K562 (cell line): ENCODE results near the gene CCDC174. TPM values are rescaled to one million over a fixed set of nuclear protein-coding genes. Genes with fewer than 3 reads are reported as not detected.

Experiments used
- ZNF444 ChIP-seq: fragments of 250-450 bp; sonication (Bioruptor Pico); IDR thresholded peaks from 2 replicates; pipeline ENCODE4 v1.4.0; 2020; ENCODE audit warnings: mild to moderate bottlenecking, moderate library complexity
- polyA plus RNA-seq, 8 experiments: library from polyadenylated mRNA; depleted of rRNA in 4 of 8; stranded (reverse) in 5 of 8; unstranded in 3 of 8; fragments of >200 nt; fragmentation: Nextera tagmentation in 2 of 8; fragmentation: Illumina TruSeq in 1 of 8; extraction: Ambion mirVana in 2 of 8; extraction: Trizol in 1 of 8; gene quantifications; 2 replicates each; pipeline versions ENCODE4 v1.2.1 to v1.2.3, GENCODE V29; 2011 to 2014; ENCODE audit warnings: inconsistent platforms in 1 of 8, missing spikeins in 1 of 8
- total RNA-seq, 7 experiments: library from RNA; depleted of rRNA in 6 of 7; stranded (reverse); fragments of >200 nt in 6 of 7; fragmentation: Illumina TruSeq in 2 of 7; extraction: Trizol in 2 of 7; gene quantifications; 2 replicates each; pipeline versions ENCODE4 v1.2.1 to v1.2.3, GENCODE V29; 2011 to 2021; ENCODE audit warnings: low replicate concordance in 1 of 7
- TF ChIP-seq, protein P1 (sequence below): fragments of 450-650 bp; IDR thresholded peaks from 2 replicates; pipeline ENCODE4 v1.6.1; 2016; ENCODE audit warnings: borderline replicate concordance
- TF ChIP-seq, protein P2 (sequence below): fragments of 250-450 bp; sonication (Bioruptor Pico); IDR thresholded peaks from 2 replicates; pipeline ENCODE4 v1.4.0; 2020; ENCODE audit warnings: borderline replicate concordance
- TF ChIP-seq, protein P3 (sequence below): sonication (generic); formaldehyde crosslinking; IDR thresholded peaks from 2 replicates; pipeline ENCODE4 v1.8.1; 2023; ENCODE audit warnings: mild to moderate bottlenecking, missing genetic modification reagents

Gene CCDC174
- total and polyA plus RNA-seq, 9 of the 15 experiments (the other 6 are each of a cell fraction or from before 2014, with no cell fraction given) = 7.4 to 41.0 (median 28.5) TPM

DNA sequence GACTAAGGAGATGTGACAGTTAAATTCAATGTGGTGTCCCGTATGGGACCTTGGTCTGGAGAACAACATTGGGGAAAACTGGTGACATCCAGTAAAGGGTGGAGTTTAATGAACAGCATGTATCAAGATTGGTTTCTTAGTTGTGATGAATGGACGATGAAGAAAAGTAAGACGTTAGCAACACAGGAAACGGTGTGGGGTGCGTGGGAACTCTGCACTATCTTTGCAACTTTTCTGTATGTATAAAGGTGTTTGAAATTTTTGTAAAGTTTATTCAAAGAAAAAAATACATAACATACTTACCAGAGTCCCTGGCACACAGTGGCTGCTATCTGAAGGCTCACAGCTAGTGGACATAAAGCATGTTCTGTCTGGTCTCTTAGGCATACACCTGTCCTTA is 6.1 kb upstream of the CCDC174 start (continued):
- TF ChIP-seq, protein P1, sequence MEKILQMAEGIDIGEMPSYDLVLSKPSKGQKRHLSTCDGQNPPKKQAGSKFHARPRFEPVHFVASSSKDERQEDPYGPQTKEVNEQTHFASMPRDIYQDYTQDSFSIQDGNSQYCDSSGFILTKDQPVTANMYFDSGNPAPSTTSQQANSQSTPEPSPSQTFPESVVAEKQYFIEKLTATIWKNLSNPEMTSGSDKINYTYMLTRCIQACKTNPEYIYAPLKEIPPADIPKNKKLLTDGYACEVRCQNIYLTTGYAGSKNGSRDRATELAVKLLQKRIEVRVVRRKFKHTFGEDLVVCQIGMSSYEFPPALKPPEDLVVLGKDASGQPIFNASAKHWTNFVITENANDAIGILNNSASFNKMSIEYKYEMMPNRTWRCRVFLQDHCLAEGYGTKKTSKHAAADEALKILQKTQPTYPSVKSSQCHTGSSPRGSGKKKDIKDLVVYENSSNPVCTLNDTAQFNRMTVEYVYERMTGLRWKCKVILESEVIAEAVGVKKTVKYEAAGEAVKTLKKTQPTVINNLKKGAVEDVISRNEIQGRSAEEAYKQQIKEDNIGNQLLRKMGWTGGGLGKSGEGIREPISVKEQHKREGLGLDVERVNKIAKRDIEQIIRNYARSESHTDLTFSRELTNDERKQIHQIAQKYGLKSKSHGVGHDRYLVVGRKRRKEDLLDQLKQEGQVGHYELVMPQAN = no peak
- TF ChIP-seq, protein P2, sequence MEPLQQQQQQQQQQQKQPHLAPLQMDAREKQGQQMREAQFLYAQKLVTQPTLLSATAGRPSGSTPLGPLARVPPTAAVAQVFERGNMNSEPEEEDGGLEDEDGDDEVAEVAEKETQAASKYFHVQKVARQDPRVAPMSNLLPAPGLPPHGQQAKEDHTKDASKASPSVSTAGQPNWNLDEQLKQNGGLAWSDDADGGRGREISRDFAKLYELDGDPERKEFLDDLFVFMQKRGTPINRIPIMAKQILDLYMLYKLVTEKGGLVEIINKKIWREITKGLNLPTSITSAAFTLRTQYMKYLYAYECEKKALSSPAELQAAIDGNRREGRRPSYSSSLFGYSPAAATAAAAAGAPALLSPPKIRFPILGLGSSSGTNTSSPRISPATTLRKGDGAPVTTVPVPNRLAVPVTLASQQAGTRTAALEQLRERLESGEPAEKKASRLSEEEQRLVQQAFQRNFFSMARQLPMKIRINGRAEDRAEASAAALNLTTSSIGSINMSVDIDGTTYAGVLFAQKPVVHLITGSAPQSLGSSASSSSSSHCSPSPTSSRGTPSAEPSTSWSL (CRISPR knock-in tag) = no peak
- no peak for TF ChIP-seq ZNF444
- TF ChIP-seq, protein P3, sequence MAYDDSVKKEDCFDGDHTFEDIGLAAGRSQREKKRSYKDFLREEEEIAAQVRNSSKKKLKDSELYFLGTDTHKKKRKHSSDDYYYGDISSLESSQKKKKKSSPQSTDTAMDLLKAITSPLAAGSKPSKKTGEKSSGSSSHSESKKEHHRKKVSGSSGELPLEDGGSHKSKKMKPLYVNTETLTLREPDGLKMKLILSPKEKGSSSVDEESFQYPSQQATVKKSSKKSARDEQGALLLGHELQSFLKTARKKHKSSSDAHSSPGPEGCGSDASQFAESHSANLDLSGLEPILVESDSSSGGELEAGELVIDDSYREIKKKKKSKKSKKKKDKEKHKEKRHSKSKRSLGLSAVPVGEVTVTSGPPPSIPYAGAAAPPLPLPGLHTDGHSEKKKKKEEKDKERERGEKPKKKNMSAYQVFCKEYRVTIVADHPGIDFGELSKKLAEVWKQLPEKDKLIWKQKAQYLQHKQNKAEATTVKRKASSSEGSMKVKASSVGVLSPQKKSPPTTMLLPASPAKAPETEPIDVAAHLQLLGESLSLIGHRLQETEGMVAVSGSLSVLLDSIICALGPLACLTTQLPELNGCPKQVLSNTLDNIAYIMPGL (CRISPR knock-in tag) = no peak
